HEK293 (cell line): ENCODE measurements around the gene ELMO1.

ENCODE experiments used
- ATF2 ChIP-seq: fragments of 450-650 bp; formaldehyde crosslinking; IDR thresholded peaks from 2 replicates; pipeline ENCODE4 v1.5.1; 2016; ENCODE audit warnings: missing biosample characterization, missing genetic modification characterization, low read depth
- EGR2 ChIP-seq: fragments of 450-650 bp; formaldehyde crosslinking; IDR thresholded peaks from 2 replicates; pipeline ENCODE4 v1.5.1; 2016; ENCODE audit warnings: low read depth, missing biosample characterization, missing genetic modification characterization
- KLF16 ChIP-seq: fragments of 450-650 bp; formaldehyde crosslinking; IDR thresholded peaks from 2 replicates; pipeline ENCODE4 v1.5.1; 2017; ENCODE audit warnings: missing biosample characterization, missing genetic modification characterization
- MEIS1 ChIP-seq: sonication (generic); formaldehyde crosslinking; IDR thresholded peaks from 2 replicates; pipeline ENCODE4 v1.8.1; 2022; ENCODE audit warnings: missing genetic modification reagents, mild to moderate bottlenecking, borderline replicate concordance
- PBX3 ChIP-seq: sonication (generic); formaldehyde crosslinking; IDR thresholded peaks from 2 replicates; pipeline ENCODE4 v1.8.1; 2022; ENCODE audit warnings: mild to moderate bottlenecking, moderate library complexity, missing genetic modification reagents
- PRDM6 ChIP-seq: fragments of 450-650 bp; formaldehyde crosslinking; IDR thresholded peaks from 2 replicates; pipeline ENCODE4 v1.5.1; 2017; ENCODE audit warnings: missing biosample characterization, missing genetic modification characterization
- SCRT2 ChIP-seq: fragments of 450-650 bp; formaldehyde crosslinking; IDR thresholded peaks from 2 replicates; pipeline ENCODE4 v1.5.1; 2016; ENCODE audit warnings: missing biosample characterization, missing genetic modification characterization
- ZFP69B ChIP-seq: fragments of 450-650 bp; formaldehyde crosslinking; IDR thresholded peaks from 2 replicates; pipeline ENCODE4 v1.5.1; 2016; ENCODE audit warnings: missing biosample characterization, missing genetic modification characterization
- ZNF132 ChIP-seq: fragments of 450-650 bp; formaldehyde crosslinking; IDR thresholded peaks from 2 replicates; pipeline ENCODE4 v1.5.1; 2017; ENCODE audit warnings: missing biosample characterization, missing genetic modification characterization, borderline replicate concordance
- ZNF138 ChIP-seq: fragments of 450-650 bp; formaldehyde crosslinking; IDR thresholded peaks from 2 replicates; pipeline ENCODE4 v1.5.1; 2016; ENCODE audit warnings: missing biosample characterization, missing genetic modification characterization, borderline replicate concordance
- ZNF311 ChIP-seq: fragments of 450-650 bp; formaldehyde crosslinking; IDR thresholded peaks from 2 replicates; pipeline ENCODE4 v1.5.1; 2017; ENCODE audit warnings: missing biosample characterization, missing genetic modification characterization, borderline replicate concordance
- ZNF350 ChIP-seq: fragments of 450-650 bp; formaldehyde crosslinking; IDR thresholded peaks from 2 replicates; pipeline ENCODE4 v1.5.0; 2017; ENCODE audit warnings: missing biosample characterization, mild to moderate bottlenecking, missing genetic modification characterization
- ZNF433 ChIP-seq: fragments of 450-650 bp; formaldehyde crosslinking; IDR thresholded peaks from 2 replicates; pipeline ENCODE4 v1.5.1; 2016; ENCODE audit warnings: missing biosample characterization, missing genetic modification characterization, low read depth
- ZNF48 ChIP-seq: fragments of 450-650 bp; formaldehyde crosslinking; IDR thresholded peaks from 2 replicates; pipeline ENCODE4 v1.5.1; 2016; ENCODE audit warnings: missing biosample characterization, missing genetic modification characterization
- ZNF501 ChIP-seq: fragments of 450-650 bp; formaldehyde crosslinking; IDR thresholded peaks from 2 replicates; pipeline ENCODE4 v1.5.1; 2016; ENCODE audit warnings: missing biosample characterization, missing genetic modification characterization
- ZNF513 ChIP-seq: fragments of 450-650 bp; IDR thresholded peaks from 2 replicates; pipeline ENCODE4 v1.5.1; 2018; ENCODE audit warnings: missing biosample characterization, missing genetic modification characterization
- ZNF548 ChIP-seq: fragments of 450-650 bp; formaldehyde crosslinking; IDR thresholded peaks from 2 replicates; pipeline ENCODE4 v1.5.1; 2016; ENCODE audit warnings: missing biosample characterization, missing genetic modification characterization
- ZNF580 ChIP-seq: fragments of 450-650 bp; formaldehyde crosslinking; IDR thresholded peaks from 2 replicates; pipeline ENCODE4 v1.5.1; 2016; ENCODE audit warnings: missing biosample characterization, missing genetic modification characterization
- ZNF585B ChIP-seq: fragments of 450-650 bp; formaldehyde crosslinking; IDR thresholded peaks from 2 replicates; pipeline ENCODE4 v1.5.1; 2016; ENCODE audit warnings: missing biosample characterization, missing genetic modification characterization
- ZNF600 ChIP-seq: fragments of 450-650 bp; formaldehyde crosslinking; IDR thresholded peaks from 2 replicates; pipeline ENCODE4 v1.5.1; 2016; ENCODE audit warnings: missing biosample characterization, missing genetic modification characterization
- ZNF610 ChIP-seq: fragments of 450-650 bp; formaldehyde crosslinking; IDR thresholded peaks from 2 replicates; pipeline ENCODE4 v1.5.1; 2016; ENCODE audit warnings: missing biosample characterization, missing genetic modification characterization, borderline replicate concordance
- ZNF626 ChIP-seq: fragments of 450-650 bp; sonication (Bioruptor Pico); formaldehyde crosslinking; IDR thresholded peaks from 2 replicates; pipeline ENCODE4 v1.5.1; 2018; ENCODE audit warnings: missing biosample characterization, missing genetic modification characterization, inconsistent platforms
- ZNF639 ChIP-seq: fragments of 450-650 bp; formaldehyde crosslinking; IDR thresholded peaks from 2 replicates; pipeline ENCODE4 v1.5.1; 2016; ENCODE audit warnings: missing biosample characterization, missing genetic modification characterization
- ZNF664 ChIP-seq: fragments of 450-650 bp; formaldehyde crosslinking; IDR thresholded peaks from 2 replicates; pipeline ENCODE4 v1.5.1; 2016; ENCODE audit warnings: missing biosample characterization, missing genetic modification characterization
- ZNF677 ChIP-seq: fragments of 450-650 bp; IDR thresholded peaks from 2 replicates; pipeline ENCODE4 v1.5.0; 2018; ENCODE audit warnings: missing biosample characterization, mild to moderate bottlenecking, missing genetic modification characterization, moderate library complexity
- ZNF768 ChIP-seq: fragments of 450-650 bp; formaldehyde crosslinking; IDR thresholded peaks from 2 replicates; pipeline ENCODE4 v1.5.1; 2018; ENCODE audit warnings: missing biosample characterization, mild to moderate bottlenecking, missing genetic modification characterization
- ZNF791 ChIP-seq: fragments of 450-650 bp; formaldehyde crosslinking; IDR thresholded peaks from 2 replicates; pipeline ENCODE4 v1.5.1; 2016; ENCODE audit warnings: missing biosample characterization, missing genetic modification characterization
- ZNF792 ChIP-seq: fragments of 450-650 bp; formaldehyde crosslinking; IDR thresholded peaks from 2 replicates; pipeline ENCODE4 v1.5.1; 2016; ENCODE audit warnings: missing biosample characterization, missing genetic modification characterization
- ZSCAN30 ChIP-seq: fragments of 450-650 bp; IDR thresholded peaks from 2 replicates; pipeline ENCODE4 v1.5.1; 2018; ENCODE audit warnings: missing biosample characterization, mild to moderate bottlenecking, missing genetic modification characterization, moderate library complexity
- ZSCAN4 ChIP-seq: fragments of 450-650 bp; formaldehyde crosslinking; IDR thresholded peaks from 2 replicates; pipeline ENCODE4 v1.5.1; 2017; ENCODE audit warnings: missing biosample characterization, missing genetic modification characterization

The ELMO1 gene

GRCh38 chr7:37031571-37032257, 416.9 kb downstream of the ELMO1 start (continued):
- no peak for TF ChIP-seq ATF2 (tag by site-specific recombination)
- TF ChIP-seq ZNF768 (tag by site-specific recombination) = no peak
- peak; percentile 23; the same call in 1 of the 2 replicates for TF ChIP-seq ZNF639 (tag by site-specific recombination)
- TF ChIP-seq ZNF433 = no peak
- no peak for TF ChIP-seq ZNF48 (tag by site-specific recombination)
- no peak for TF ChIP-seq PBX3
- no peak for TF ChIP-seq ZNF132 (tag by site-specific recombination)
- TF ChIP-seq ZNF580 = no peak
- no peak for TF ChIP-seq ZNF664 (tag by site-specific recombination)
- no peak for TF ChIP-seq ZNF501 (tag by site-specific recombination)
- TF ChIP-seq ZNF513 (tag by site-specific recombination) = no peak
- TF ChIP-seq ZNF585B = no peak
- TF ChIP-seq PRDM6 (tag by site-specific recombination) = peak; percentile 41; the same call in 1 of the 2 replicates
- TF ChIP-seq ZNF138 (tag by site-specific recombination) = no peak
- TF ChIP-seq ZNF610 (tag by site-specific recombination) = no peak
- TF ChIP-seq ZFP69B = peak; percentile 63; the same call in 1 of the 2 replicates
- no peak for TF ChIP-seq ZNF791 (tag by site-specific recombination)
- TF ChIP-seq ZSCAN4 (tag by site-specific recombination) = no peak
- no peak for TF ChIP-seq ZNF626 (tag by site-specific recombination)
- TF ChIP-seq KLF16 (tag by site-specific recombination) = no peak
- no peak for TF ChIP-seq ZNF548
- TF ChIP-seq ZNF677 (tag by site-specific recombination) = no peak
- TF ChIP-seq ZNF792 (tag by site-specific recombination) = no peak
- TF ChIP-seq ZNF600 (tag by site-specific recombination) = no peak
- no peak for TF ChIP-seq MEIS1 (CRISPR knock-in tag)
- TF ChIP-seq SCRT2 = no peak
- no peak for TF ChIP-seq ZNF350
- no peak for TF ChIP-seq EGR2 (tag by site-specific recombination)
- no peak for TF ChIP-seq ZNF311 (tag by site-specific recombination)
- TF ChIP-seq ZSCAN30 (tag by site-specific recombination) = no peak
